Astrocyte (in vitro differentiated cells and primary cell): ENCODE measurements around the gene ARMC12. TPM values are rescaled to one million over a fixed set of nuclear protein-coding genes. Genes with fewer than 3 reads are reported as not detected.

Experiments used
- DNase-seq: peaks from one replicate; pipeline ENCODE4 v3.0.0-alpha.2; 2010; ENCODE audit warnings: low read depth
- FAIRE-seq: peaks from 2 replicates; lab custom pipeline; 2011; peaks lifted over from hg19 to GRCh38; lab: Jason Lieb, UNC
- H2AFZ ChIP-seq: 2 replicates; pipeline ENCODE4 v1.6.0; 2012; ENCODE audit warnings: low read depth, low read length, inconsistent platforms
- H3K27ac ChIP-seq: 2 replicates; pipeline ENCODE4 v1.5.1; 2011; ENCODE audit warnings: low read depth, low read length, inconsistent platforms
- H3K27me3 ChIP-seq: 2 replicates; pipeline ENCODE4 v1.6.0; 2011; ENCODE audit warnings: low read length, inconsistent platforms; ENCODE audit not compliant: insufficient read depth
- H3K36me3 ChIP-seq: 2 replicates; pipeline ENCODE4 v1.5.1; 2011; ENCODE audit warnings: low read length, inconsistent platforms; ENCODE audit not compliant: insufficient read depth
- H3K4me1 ChIP-seq: 2 replicates; pipeline ENCODE4 v1.5.1; 2011; ENCODE audit warnings: low read length, inconsistent platforms; ENCODE audit not compliant: insufficient read depth
- H3K4me2 ChIP-seq: 2 replicates; pipeline ENCODE4 v1.6.0; 2012; ENCODE audit warnings: low read length, inconsistent platforms
- H3K4me3 ChIP-seq: 2 replicates; pipeline ENCODE4 v1.5.1; 2011; ENCODE audit warnings: low read depth, mild to moderate bottlenecking, low read length, inconsistent platforms; ENCODE audit not compliant: insufficient read depth
- H3K79me2 ChIP-seq: 2 replicates; pipeline ENCODE4 v1.6.0; 2012; ENCODE audit warnings: mild to moderate bottlenecking, low read length, inconsistent platforms; ENCODE audit not compliant: insufficient read depth
- H3K9ac ChIP-seq: 2 replicates; pipeline ENCODE4 v1.6.0; 2012; ENCODE audit warnings: mild to moderate bottlenecking, low read length, inconsistent platforms
- H3K9me3 ChIP-seq: 2 replicates; pipeline ENCODE4 v1.5.1; 2012; ENCODE audit warnings: low read depth, mild to moderate bottlenecking, low read length, inconsistent platforms; ENCODE audit not compliant: insufficient read depth
- H4K20me1 ChIP-seq: 2 replicates; pipeline ENCODE4 v1.6.0; 2012; ENCODE audit warnings: low read length, inconsistent platforms; ENCODE audit not compliant: insufficient read depth
- H3K27ac Mint-ChIP-seq: one replicate; pipeline ENCODE4 v1.8.0; 2021; ENCODE audit warnings: mild to moderate bottlenecking, mixed read lengths; ENCODE audit not compliant: unreplicated experiment
- H3K27me3 Mint-ChIP-seq: one replicate; pipeline ENCODE4 v1.8.0; 2021; ENCODE audit warnings: low read depth, mixed read lengths; ENCODE audit not compliant: unreplicated experiment
- H3K36me3 Mint-ChIP-seq: one replicate; pipeline ENCODE4 v1.8.0; 2021; ENCODE audit warnings: low read depth, mixed read lengths; ENCODE audit not compliant: unreplicated experiment
- H3K4me1 Mint-ChIP-seq: one replicate; pipeline ENCODE4 v1.8.0; 2021; ENCODE audit warnings: low read depth, mixed read lengths; ENCODE audit not compliant: unreplicated experiment
- H3K4me3 Mint-ChIP-seq: one replicate; pipeline ENCODE4 v1.8.0; 2021; ENCODE audit warnings: mild to moderate bottlenecking, moderate library complexity, mixed read lengths; ENCODE audit not compliant: unreplicated experiment
- H3K9me3 Mint-ChIP-seq: one replicate; pipeline ENCODE4 v1.8.0; 2021; ENCODE audit warnings: mild to moderate bottlenecking, mixed read lengths; ENCODE audit not compliant: unreplicated experiment
- CTCF ChIP-seq: IDR thresholded peaks from 2 replicates; pipeline ENCODE4 v1.5.1; 2011; ENCODE audit warnings: low read depth, mild to moderate bottlenecking, inconsistent platforms, low read length, moderate library complexity; ENCODE audit not compliant: insufficient read depth
- EZH2 ChIP-seq: IDR thresholded peaks from 2 replicates; pipeline ENCODE4 v1.6.1; 2012; ENCODE audit warnings: mild to moderate bottlenecking, low read length, inconsistent platforms; ENCODE audit not compliant: insufficient read depth
- total RNA-seq: library from RNA; stranded (reverse); gene quantifications from 2 replicates; pipeline ENCODE4 v1.2.1, GENCODE V29; 2021

The ARMC12 gene
- total RNA-seq, 1 donor from 2014 or later = 0.25 TPM

GRCh38 chr6:35728683-35729678, 7.9 kb upstream of the ARMC12 start:
- no peaks in the 10 kb centered on the region for H3K9me3 ChIP-seq
- H3K9me3 Mint-ChIP-seq = no peaks in the 10 kb centered on the region
- H3K27ac Mint-ChIP-seq = no peak overlapping the region
- no peaks in the 10 kb centered on the region for H3K79me2 ChIP-seq
- H3K27ac ChIP-seq = no peak overlapping the region
- no peaks in the 10 kb centered on the region for H3K36me3 Mint-ChIP-seq
- no peak overlapping the region for H3K4me3 ChIP-seq
- no peak overlapping the region for H2AFZ ChIP-seq
- peak overlapping the region; percentile 75 for H3K4me3 Mint-ChIP-seq
- H3K27me3 Mint-ChIP-seq = peaks cover 27% of the 10 kb centered on the region
- H3K4me1 Mint-ChIP-seq = peaks cover 32% of the 10 kb centered on the region
- H3K4me1 ChIP-seq = peaks cover 36% of the 10 kb centered on the region
- DNase-seq (no peak), FAIRE-seq (no peak)
- H3K4me2 ChIP-seq = peak overlapping the region; percentile 97
- no peak for TF ChIP-seq CTCF
- H3K36me3 ChIP-seq = no peaks in the 10 kb centered on the region
- no peaks in the 10 kb centered on the region for H4K20me1 ChIP-seq
- H3K9ac ChIP-seq = peak overlapping the region; percentile 73
- no peaks in the 10 kb centered on the region for H3K27me3 ChIP-seq

- peaks cover 32% of the 10 kb centered on the region for H3K4me1 Mint-ChIP-seq
Measured at GRCh38 chr6:35729722-35730121, 7.1 kb upstream of the ARMC12 start.

More at GRCh38 chr6:35729722-35730121, 7.1 kb upstream of the ARMC12 start:
- H4K20me1 ChIP-seq = no peaks in the 10 kb centered on the region
- TF ChIP-seq CTCF (no peak), EZH2 (no peak)
- H3K27ac ChIP-seq = no peak overlapping the region
- no peaks in the 10 kb centered on the region for H3K9me3 Mint-ChIP-seq
- DNase-seq = no peak
- H3K4me3 ChIP-seq = no peak overlapping the region
- no peak overlapping the region for H3K27ac Mint-ChIP-seq
- H3K27me3 Mint-ChIP-seq = peaks cover 22% of the 10 kb centered on the region
- no peaks in the 10 kb centered on the region for H3K36me3 ChIP-seq
- H2AFZ ChIP-seq = no peak overlapping the region
- no peak for FAIRE-seq
- no peaks in the 10 kb centered on the region for H3K79me2 ChIP-seq
- H3K9me3 ChIP-seq = no peaks in the 10 kb centered on the region
- no peaks in the 10 kb centered on the region for H3K27me3 ChIP-seq
- peak overlapping the region; percentile 59 for H3K4me3 Mint-ChIP-seq
- H3K4me2 ChIP-seq = no peak overlapping the region
- no peak overlapping the region for H3K9ac ChIP-seq
- no peaks in the 10 kb centered on the region for H3K36me3 Mint-ChIP-seq
- peaks cover 36% of the 10 kb centered on the region for H3K4me1 ChIP-seq
